ENCODE results near the gene ATOSB.

Gene ATOSB

GRCh38 chr9:35079426-35080341, 36.0 kb downstream of the ATOSB start, which contains the start of gene FANCG:
Gene FANCG, minus strand, starts transcription at chr9:35079942. Its CDS starts 418 bp downstream, at chr9:35079524.
- peak; percentile 95 for DNase-seq (ENCODE audit: low read depth)

GRCh38 chr9:35079041-35079425, 36.6 kb downstream of the ATOSB start:
- peak; percentile 36 for DNase-seq (ENCODE audit: low read depth)

GRCh38 chr9:35078066-35078465, 37.6 kb downstream of the ATOSB start:
- no peak for DNase-seq (ENCODE audit: low read depth)

GRCh38 chr9:35076848-35077247, 38.8 kb downstream of the ATOSB start:
- DNase-seq (ENCODE audit: low read depth): no peak

GRCh38 chr9:35075358-35075757, 40.3 kb downstream of the ATOSB start:
- DNase-seq (ENCODE audit: low read depth): no peak

- DNase-seq (ENCODE audit: low read depth): no peak
These were observed 40.9 kb downstream of the ATOSB start for GRCh38 chr9:35074791-35075190.

- no peak for DNase-seq (ENCODE audit: low read depth)
These were observed 41.5 kb downstream of the ATOSB start for GRCh38 chr9:35074141-35074540.

GRCh38 chr9:35073279-35073612, 42.4 kb downstream of the ATOSB start:
- peak; percentile 29 for DNase-seq (ENCODE audit: low read depth)

- DNase-seq (ENCODE audit: low read depth): peak; percentile 100
These were observed 43.0 kb downstream of the ATOSB start, which contains the start of gene VCP for GRCh38 chr9:35072461-35073278. Gene VCP, minus strand, starts transcription at chr9:35072625. Its CDS starts 272 bp downstream, at chr9:35072353.

- peak; percentile 95 for DNase-seq (ENCODE audit: low read depth)
These were observed 43.7 kb downstream of the ATOSB start for GRCh38 chr9:35071814-35072460.

GRCh38 chr9:35070823-35071813, 44.5 kb downstream of the ATOSB start:
- DNase-seq (ENCODE audit: low read depth): peak; percentile 61

GRCh38 chr9:35069020-35069419, 46.6 kb downstream of the ATOSB start:
- no peak for DNase-seq (ENCODE audit: low read depth)

GRCh38 chr9:35067056-35067455, 48.6 kb downstream of the ATOSB start:
- DNase-seq (ENCODE audit: low read depth): no peak

- DNase-seq (ENCODE audit: low read depth): no peak
These were observed 55.0 kb downstream of the ATOSB start for GRCh38 chr9:35060548-35061207.

- DNase-seq (ENCODE audit: low read depth): no peak
These were observed 56.2 kb downstream of the ATOSB start for GRCh38 chr9:35059438-35059837.

- no peak for DNase-seq (ENCODE audit: low read depth)
These were observed 58.4 kb downstream of the ATOSB start for GRCh38 chr9:35057271-35057620.

GRCh38 chr9:35056571-35057270, 58.9 kb downstream of the ATOSB start:
- DNase-seq (ENCODE audit: low read depth): no peak

GRCh38 chr9:35054871-35055644, 60.6 kb downstream of the ATOSB start:
- no peak for DNase-seq (ENCODE audit: low read depth)

GRCh38 chr9:35054185-35054835, 61.4 kb downstream of the ATOSB start:
- DNase-seq (ENCODE audit: low read depth): no peak
